IPS DF 4.7 (cell line): ENCODE measurements around the gene FLCN.

Experiments used
- DNase-seq: peaks from one replicate; pipeline ENCODE4 v3.0.0-alpha.2; 2013; ENCODE audit warnings: low spot score; ENCODE audit errors: extremely low read depth

FLCN gene

GRCh38 chr17:17236295-17237025 lies 508 bp downstream of the FLCN start:
- no peak for DNase-seq

GRCh38 chr17:17235212-17236174 lies 1.5 kb downstream of the FLCN start:
- DNase-seq = no peak

- DNase-seq = no peak
Measured at GRCh38 chr17:17232303-17232621, 4.7 kb downstream of the FLCN start.

- DNase-seq = no peak
Measured at GRCh38 chr17:17231621-17232302, 5.2 kb downstream of the FLCN start.

- DNase-seq = no peak
Measured at GRCh38 chr17:17229416-17230384, 7.3 kb downstream of the FLCN start.

- no peak for DNase-seq
Measured at GRCh38 chr17:17228521-17229279, 8.3 kb downstream of the FLCN start.

- no peak for DNase-seq
Measured at GRCh38 chr17:17227608-17228520, 9.1 kb downstream of the FLCN start.

GRCh38 chr17:17226451-17227265 lies 10.3 kb downstream of the FLCN start:
- no peak for DNase-seq

GRCh38 chr17:17225901-17226300 lies 11.1 kb downstream of the FLCN start:
- DNase-seq = no peak

GRCh38 chr17:17224137-17224536 lies 12.8 kb downstream of the FLCN start:
- DNase-seq = no peak

GRCh38 chr17:17223736-17224135 lies 13.2 kb downstream of the FLCN start:
- DNase-seq = no peak

GRCh38 chr17:17221329-17221728 lies 15.6 kb downstream of the FLCN start:
- no peak for DNase-seq

- no peak for DNase-seq
Measured at GRCh38 chr17:17220529-17220928, 16.4 kb downstream of the FLCN start.

- DNase-seq = no peak
Measured at GRCh38 chr17:17217995-17218394, 19.0 kb downstream of the FLCN start.

- no peak for DNase-seq
Measured at GRCh38 chr17:17216776-17217175, 20.2 kb downstream of the FLCN start.

- DNase-seq = no peak
Measured at GRCh38 chr17:17216236-17216635, 20.7 kb downstream of the FLCN start.

GRCh38 chr17:17215575-17215974 lies 21.4 kb downstream of the FLCN start:
- DNase-seq = no peak
